ENCODE results near the gene PFDN4. TPM values are rescaled to one million over a fixed set of nuclear protein-coding genes. Genes with fewer than 3 reads are reported as not detected.
A peak's percentile ranks its signal among the peaks of the same experiment; 100 is the strongest.

The PFDN4 gene
- total RNA-seq, 1 donor from 2014 or later = 28.4 TPM

DNA sequence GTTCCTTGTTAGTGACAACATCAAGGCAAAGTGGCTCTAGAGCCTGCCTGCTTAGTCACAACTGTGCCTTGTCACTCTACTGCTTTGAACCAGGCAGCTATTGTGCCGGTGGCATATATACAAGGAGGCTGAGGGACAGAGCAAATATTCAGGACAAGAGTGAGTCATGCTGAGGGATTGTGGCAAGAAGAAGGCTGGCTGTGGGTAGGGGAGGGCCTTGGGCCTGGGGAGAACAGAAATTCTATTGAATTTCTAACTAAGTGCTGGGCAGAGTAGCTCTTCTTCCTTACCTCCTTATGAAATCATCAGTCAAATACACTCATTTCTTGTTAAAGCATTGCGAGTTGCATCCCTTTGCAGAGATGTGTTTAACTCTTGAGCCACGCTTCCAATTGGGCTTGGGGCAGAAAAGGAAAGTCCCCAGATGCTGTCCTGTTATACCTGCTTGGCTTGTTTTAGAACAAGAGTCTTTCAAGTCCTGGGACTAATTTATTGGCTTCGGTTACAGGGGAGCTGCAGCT lies 59.7 kb downstream of the PFDN4 start:
- TF ChIP-seq, protein P1, sequence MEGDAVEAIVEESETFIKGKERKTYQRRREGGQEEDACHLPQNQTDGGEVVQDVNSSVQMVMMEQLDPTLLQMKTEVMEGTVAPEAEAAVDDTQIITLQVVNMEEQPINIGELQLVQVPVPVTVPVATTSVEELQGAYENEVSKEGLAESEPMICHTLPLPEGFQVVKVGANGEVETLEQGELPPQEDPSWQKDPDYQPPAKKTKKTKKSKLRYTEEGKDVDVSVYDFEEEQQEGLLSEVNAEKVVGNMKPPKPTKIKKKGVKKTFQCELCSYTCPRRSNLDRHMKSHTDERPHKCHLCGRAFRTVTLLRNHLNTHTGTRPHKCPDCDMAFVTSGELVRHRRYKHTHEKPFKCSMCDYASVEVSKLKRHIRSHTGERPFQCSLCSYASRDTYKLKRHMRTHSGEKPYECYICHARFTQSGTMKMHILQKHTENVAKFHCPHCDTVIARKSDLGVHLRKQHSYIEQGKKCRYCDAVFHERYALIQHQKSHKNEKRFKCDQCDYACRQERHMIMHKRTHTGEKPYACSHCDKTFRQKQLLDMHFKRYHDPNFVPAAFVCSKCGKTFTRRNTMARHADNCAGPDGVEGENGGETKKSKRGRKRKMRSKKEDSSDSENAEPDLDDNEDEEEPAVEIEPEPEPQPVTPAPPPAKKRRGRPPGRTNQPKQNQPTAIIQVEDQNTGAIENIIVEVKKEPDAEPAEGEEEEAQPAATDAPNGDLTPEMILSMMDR (conservative IDR thresholded peaks at IDR 0.05) = no peak
- Mint-ChIP-seq H3K4me1 (ENCODE audit: unreplicated experiment) (peaks cover 9% of the 10 kb centered on the region), H3K27ac (peak overlapping the region; percentile 93), H3K36me3 (no peaks in the 10 kb centered on the region), H3K9me3 (no peaks in the 10 kb centered on the region), H3K4me3 (peak overlapping the region; percentile 20), H3K27me3 (no peaks in the 10 kb centered on the region)
- DNase-seq (ENCODE audit: extremely low spot score, unreplicated experiment) = no peak

DNA sequence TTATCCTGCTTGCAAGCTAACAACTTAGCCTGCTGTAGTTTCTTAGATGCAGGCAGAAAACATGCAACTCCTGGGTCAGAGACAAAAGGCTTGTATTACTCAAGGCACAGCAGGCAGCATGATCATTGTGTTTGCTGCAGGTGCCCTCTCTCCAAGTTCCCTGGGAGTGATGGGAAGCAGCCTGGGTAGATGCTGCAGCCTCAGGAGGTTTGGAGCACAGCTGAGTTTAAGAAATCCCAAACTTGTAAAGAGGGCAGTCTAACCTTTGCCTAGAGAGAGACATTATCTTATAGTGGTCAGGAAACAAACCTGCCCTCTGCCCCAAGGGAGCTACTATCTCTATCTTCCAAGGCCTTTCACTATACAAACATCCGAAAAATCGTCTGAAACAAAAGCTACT lies 61.1 kb downstream of the PFDN4 start:
- TF ChIP-seq, protein P1 (conservative IDR thresholded peaks at IDR 0.05) = no peak
- Mint-ChIP-seq H3K27ac (no peak overlapping the region), H3K27me3 (no peaks in the 10 kb centered on the region), H3K36me3 (no peaks in the 10 kb centered on the region), H3K4me3 (no peak overlapping the region), H3K9me3 (no peaks in the 10 kb centered on the region), H3K4me1 (ENCODE audit: unreplicated experiment) (peaks cover 9% of the 10 kb centered on the region)
- DNase-seq (ENCODE audit: extremely low spot score, unreplicated experiment) = no peak

Other genes with a start within 250 kb of the PFDN4 start
- gene BCAS1, start 137.5 kb upstream of the PFDN4 start, total RNA-seq (ENCODE audit: low replicate concordance) = 10.7 and 43.3 TPM in 2 replicates
- gene CYP24A1, start 34.1 kb upstream of the PFDN4 start, total RNA-seq (ENCODE audit: low replicate concordance) = 7.1 and 21.1 TPM in 2 replicates